GM12872 (cell line): Measurements from ENCODE around the gene SFT2D3.

Experiments
- CTCF ChIP-seq: IDR thresholded peaks from 3 replicates; pipeline ENCODE4 v1.5.1; 2011; ENCODE audit warnings: low read depth, mild to moderate bottlenecking, low read length, moderate library complexity; ENCODE audit not compliant: insufficient read depth

SFT2D3 gene

DNA sequence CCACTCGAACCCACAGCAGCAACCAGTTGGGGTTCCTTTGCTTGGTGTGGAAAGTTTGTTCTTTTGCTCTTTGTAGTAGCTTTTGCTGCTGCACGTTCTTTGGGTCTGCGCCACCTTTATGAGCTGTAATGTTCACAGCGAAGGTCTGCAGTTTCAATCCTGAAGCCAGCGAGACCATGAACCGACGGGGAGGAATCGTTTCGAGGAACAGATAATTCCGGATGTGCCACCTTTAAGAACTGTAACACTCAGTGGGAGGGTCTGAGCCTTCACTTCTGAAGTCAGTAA, 41.1 kb upstream of the SFT2D3 start:
- TF ChIP-seq CTCF = no peak

DNA sequence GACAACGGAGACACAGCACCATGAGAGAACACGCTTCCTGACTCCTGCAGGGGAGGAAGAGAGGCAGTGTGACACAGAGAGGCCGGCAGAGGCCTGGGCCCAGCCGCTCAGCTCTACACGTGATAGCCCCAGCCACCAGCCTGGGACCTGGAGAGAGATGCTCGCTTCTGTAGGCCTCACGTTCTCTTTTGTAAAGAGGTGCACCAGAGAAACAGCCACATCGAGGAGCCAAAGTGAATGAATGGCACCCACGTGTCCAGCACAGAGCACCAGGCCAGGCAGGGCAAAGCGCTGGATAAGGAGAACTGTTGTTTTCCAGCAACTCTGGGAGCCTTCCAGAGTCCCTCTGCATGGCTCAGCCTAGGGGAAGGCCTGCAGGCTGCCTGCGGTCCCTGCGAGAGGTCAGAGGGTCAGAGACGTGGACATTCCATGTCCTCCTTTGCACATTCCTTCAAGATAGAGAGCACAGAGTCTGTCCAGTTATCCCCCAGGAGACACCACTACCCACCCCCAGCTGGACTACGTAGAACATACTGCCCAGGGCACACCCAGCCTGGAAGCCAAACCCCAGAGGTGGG, 40.1 kb upstream of the SFT2D3 start:
- no peak for TF ChIP-seq CTCF

- no peak for TF ChIP-seq CTCF
Measured at GRCh38 chr2:127661949-127662510, 39.3 kb upstream of the SFT2D3 start.

DNA sequence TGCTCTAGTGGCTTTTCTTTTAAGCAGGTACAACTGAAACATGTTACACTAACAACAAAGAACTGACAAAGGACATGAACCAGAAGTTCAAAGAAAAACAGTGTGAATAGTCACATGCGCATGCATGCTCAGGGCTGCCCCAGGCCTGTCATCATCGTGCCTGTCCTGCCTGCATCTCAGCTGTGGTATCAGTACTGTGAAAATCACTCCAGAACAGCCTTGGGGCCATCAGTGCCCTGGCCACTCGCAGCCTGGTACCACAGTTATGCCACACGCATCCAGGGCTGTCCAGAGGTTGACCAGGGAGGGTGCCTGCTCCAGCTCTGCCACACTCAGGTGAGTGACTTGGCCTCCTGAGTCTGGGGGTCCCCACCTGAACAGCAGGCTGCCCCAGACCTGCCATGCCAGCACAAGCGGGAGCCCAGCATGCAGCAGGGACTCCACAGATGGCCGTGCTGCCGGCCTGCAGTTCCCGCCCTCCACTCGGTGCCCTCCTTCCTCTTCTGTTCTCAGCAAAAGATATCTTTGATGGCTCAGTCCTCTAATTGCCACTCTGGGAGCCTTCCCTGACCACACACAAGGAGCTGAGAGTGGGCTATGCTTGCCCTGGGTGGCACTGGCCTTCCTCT, 38.2 kb upstream of the SFT2D3 start:
- no peak for TF ChIP-seq CTCF

- no peak for TF ChIP-seq CTCF
Measured at GRCh38 chr2:127663566-127664064, 37.7 kb upstream of the SFT2D3 start.

DNA sequence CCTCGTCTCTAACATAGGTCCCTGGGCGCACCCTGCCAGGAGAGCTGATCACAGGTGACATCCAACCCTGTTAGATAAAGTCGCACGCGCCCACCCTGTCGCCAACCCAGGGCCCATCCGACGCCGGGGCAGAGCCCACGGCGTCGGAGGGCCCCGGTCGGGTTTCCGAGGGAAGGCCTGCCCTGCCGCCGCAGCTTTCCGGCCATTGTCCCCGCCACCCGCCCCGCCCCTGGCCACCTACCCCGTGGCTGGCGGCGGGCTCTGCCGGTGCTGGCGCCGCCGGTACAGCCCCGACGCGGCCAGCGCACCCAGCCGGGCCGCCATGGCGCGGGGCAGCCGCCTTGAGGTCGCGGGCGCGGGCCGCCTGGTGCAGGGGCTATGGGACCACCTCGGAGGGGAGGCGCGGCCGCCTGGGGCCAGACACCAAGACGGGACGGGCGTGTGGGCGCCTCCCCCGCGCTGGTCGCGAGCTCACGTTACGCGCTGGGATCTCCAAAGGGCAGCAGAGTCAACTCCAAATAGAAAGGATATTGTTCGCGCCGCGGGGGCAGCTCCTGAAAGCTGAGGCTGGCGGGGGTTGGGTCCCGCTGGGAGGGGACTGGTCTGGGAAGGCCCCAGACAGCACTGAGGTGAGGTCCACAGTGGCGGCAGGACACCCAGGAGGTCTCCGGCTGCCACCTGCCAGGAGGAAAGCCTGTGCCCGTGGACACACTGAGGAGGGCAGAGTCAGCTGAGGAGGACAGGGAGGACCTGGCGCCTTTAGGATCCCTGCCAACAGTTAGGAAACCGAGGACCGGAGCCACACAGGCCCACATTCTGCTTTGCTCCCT, 37.0 kb upstream of the SFT2D3 start:
- no peak for TF ChIP-seq CTCF

DNA sequence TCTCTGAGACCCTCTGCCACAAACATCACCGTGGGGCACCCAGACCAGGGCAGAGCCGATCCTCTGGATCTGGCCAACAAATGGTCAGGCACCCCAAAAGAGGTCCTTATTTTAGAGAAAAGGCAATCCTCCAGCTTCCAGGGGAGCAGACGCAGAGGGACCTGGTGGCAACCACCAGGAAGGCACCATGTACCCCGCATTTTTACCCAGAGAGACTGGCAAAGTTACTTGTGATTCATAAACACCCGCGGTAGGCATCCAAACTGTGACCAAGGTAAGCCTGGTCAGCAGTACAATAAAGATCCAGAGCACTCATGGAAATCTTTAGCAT, 36.4 kb upstream of the SFT2D3 start:
- no peak for TF ChIP-seq CTCF
